Peyer's patch (tissue), 4 donors: ENCODE measurements around the gene TMIGD2.

Experiments used
- POLR2A ChIP-seq, 2 donors: fragments of 450-650 bp; IDR thresholded peaks; one replicate each; pipeline ENCODE4 v1.5.1; 2017; ENCODE audit warnings: antibody characterized with exemption in 2 of 2, mild to moderate bottlenecking in 2 of 2, moderate library complexity in 2 of 2
- TF ChIP-seq, protein P1 (sequence below), 6 experiments: fragments of 450-650 bp in 4 of 6; fragments of 200-600 bp in 2 of 6; sonication (generic) in 1 of 6; IDR thresholded peaks; one replicate each; pipeline ENCODE4 v1.5.1; 2017 to 2019; ENCODE audit warnings: antibody characterized with exemption in 6 of 6, mild to moderate bottlenecking in 3 of 6, moderate library complexity in 1 of 6

DNA sequence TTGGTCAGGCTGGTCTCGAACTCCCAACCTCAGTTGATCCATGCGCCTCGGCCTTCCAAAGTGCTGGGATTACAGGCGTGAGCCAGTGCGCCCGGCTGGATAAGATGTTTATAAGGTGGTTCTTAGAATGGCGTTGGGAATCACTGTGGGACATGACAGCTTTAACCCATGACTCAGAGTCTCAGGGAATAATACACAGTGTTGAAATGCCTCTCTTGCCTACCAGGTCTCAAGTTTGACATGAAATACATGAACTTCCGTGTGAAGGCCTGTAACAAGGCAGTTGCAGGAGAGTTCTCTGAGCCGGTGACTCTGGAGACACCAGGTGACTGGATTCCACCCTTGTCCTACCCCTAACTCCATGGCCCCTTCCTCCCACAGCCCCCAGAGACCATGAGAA lies 14.8 kb upstream of the TMIGD2 start:
- TF ChIP-seq POLR2A (IDR thresholded peaks at IDR 0.05): no peak
- TF ChIP-seq, protein P1, sequence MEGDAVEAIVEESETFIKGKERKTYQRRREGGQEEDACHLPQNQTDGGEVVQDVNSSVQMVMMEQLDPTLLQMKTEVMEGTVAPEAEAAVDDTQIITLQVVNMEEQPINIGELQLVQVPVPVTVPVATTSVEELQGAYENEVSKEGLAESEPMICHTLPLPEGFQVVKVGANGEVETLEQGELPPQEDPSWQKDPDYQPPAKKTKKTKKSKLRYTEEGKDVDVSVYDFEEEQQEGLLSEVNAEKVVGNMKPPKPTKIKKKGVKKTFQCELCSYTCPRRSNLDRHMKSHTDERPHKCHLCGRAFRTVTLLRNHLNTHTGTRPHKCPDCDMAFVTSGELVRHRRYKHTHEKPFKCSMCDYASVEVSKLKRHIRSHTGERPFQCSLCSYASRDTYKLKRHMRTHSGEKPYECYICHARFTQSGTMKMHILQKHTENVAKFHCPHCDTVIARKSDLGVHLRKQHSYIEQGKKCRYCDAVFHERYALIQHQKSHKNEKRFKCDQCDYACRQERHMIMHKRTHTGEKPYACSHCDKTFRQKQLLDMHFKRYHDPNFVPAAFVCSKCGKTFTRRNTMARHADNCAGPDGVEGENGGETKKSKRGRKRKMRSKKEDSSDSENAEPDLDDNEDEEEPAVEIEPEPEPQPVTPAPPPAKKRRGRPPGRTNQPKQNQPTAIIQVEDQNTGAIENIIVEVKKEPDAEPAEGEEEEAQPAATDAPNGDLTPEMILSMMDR (IDR thresholded peaks at IDR 0.05): no peak
